Transverse colon (tissue), 4 donors: ENCODE results near the gene ADH1B. TPM values are rescaled to one million over a fixed set of nuclear protein-coding genes. Genes with fewer than 3 reads are reported as not detected.

Experiments
- DNase-seq: peaks from one replicate; pipeline ENCODE4 v3.0.0-alpha.2; 2019
- H3K27ac ChIP-seq, 4 donors: fragments of 200-600 bp; sonication (generic); 2 replicates each; pipeline ENCODE4 v1.5.1; 2016 to 2018; ENCODE audit warnings: inconsistent platforms in 4 of 4
- H3K27me3 ChIP-seq: fragments of 200-600 bp; sonication (generic); 2 replicates; pipeline ENCODE4 v1.5.1; 2017; ENCODE audit warnings: inconsistent platforms
- H3K36me3 ChIP-seq, 4 donors: fragments of 200-600 bp; sonication (generic); 2 replicates each; pipeline ENCODE4 v1.5.1; 2017 to 2019; ENCODE audit warnings: inconsistent platforms in 4 of 4
- H3K4me1 ChIP-seq, 4 donors: fragments of 200-600 bp; sonication (generic); 2 replicates each; pipeline ENCODE4 v1.5.1; 2017 to 2020; ENCODE audit warnings: inconsistent platforms in 4 of 4
- H3K4me3 ChIP-seq, 4 donors: fragments of 200-600 bp; sonication (generic); 1 replicate in 1 of 4; 2 replicates in 3 of 4; pipeline versions ENCODE4 v1.5.1 to v1.6.1; 2017 to 2019; ENCODE audit warnings: inconsistent platforms in 4 of 4
- H3K9me3 ChIP-seq, 2 donors: fragments of 200-600 bp; sonication (generic); 2 replicates each; pipeline ENCODE4 v1.5.1; 2017 to 2019; ENCODE audit warnings: inconsistent platforms in 2 of 2
- CTCF ChIP-seq, 5 experiments: fragments of 200-600 bp in 3 of 5; fragments of 450-650 bp in 2 of 5; sonication (generic) in 3 of 5; IDR thresholded peaks; 1 replicate in 2 of 5; 2 replicates in 3 of 5; pipeline ENCODE4 v1.5.1; 2016 to 2017; ENCODE audit warnings: antibody characterized with exemption in 5 of 5, inconsistent platforms in 3 of 5, mild to moderate bottlenecking in 2 of 5, moderate library complexity in 1 of 5
- EP300 ChIP-seq: sonication (generic); formaldehyde crosslinking; IDR thresholded peaks from one replicate; pipeline ENCODE4 v1.6.1; 2017; ENCODE audit warnings: antibody characterized with exemption, low read depth
- POLR2A ChIP-seq: fragments of 450-650 bp; IDR thresholded peaks from one replicate; pipeline ENCODE4 v1.6.1; 2016; ENCODE audit warnings: antibody characterized with exemption, mild to moderate bottlenecking, moderate library complexity
- POLR2AphosphoS5 ChIP-seq, 3 donors: sonication (generic); formaldehyde crosslinking; IDR thresholded peaks; one replicate each; pipeline ENCODE4 v1.6.1; 2016; ENCODE audit warnings: antibody characterized with exemption in 3 of 3
- WGBS, 2 donors: methylation state at CpG; one replicate each; pipeline ENCODE4 v1.1.5; 2018; ENCODE audit warnings: low coverage in 1 of 2; 5-methylcytosine and 5-hydroxymethylcytosine counted together
- in situ Hi-C, 4 donors: fragments of 200-750 bp; cut with MboI; loops; one replicate each; pipeline versions ENCODE4 v1.15.0 to v1.15.1; 2017; ENCODE audit warnings: low sequenced_read_pairs in 3 of 4, low pct_ligation_motif_present in 1 of 4, low pct_unique_long_range_greater_than_20kb in 1 of 4
- intact Hi-C: fragments of 100-400 bp; cut with DNase I; formaldehyde crosslinking; loops from one replicate; pipeline ENCODE4 v1.15.1; 2023; ENCODE audit warnings: low total_unique reads
- total RNA-seq, 4 donors: library from RNA; depleted of rRNA; stranded (reverse); fragments of >200 nt; gene quantifications; one replicate each; pipeline ENCODE4 v1.1.0, GENCODE V29; 2016

ADH1B gene
- total RNA-seq, 4 donors from 2014 or later, result 64.3 to 318 (median 114) TPM

GRCh38 chr4:99281261-99281660 lies 39.9 kb downstream of the ADH1B start:
- no peaks in the 10 kb centered on the region for H3K9me3 ChIP-seq
- no peak for DNase-seq
- in situ Hi-C loops, result no loop called here
- H3K27me3 ChIP-seq, result no peaks in the 10 kb centered on the region
- H3K4me3 ChIP-seq, result no peak overlapping the region
- no peaks in the 10 kb centered on the region for H3K36me3 ChIP-seq
- WGBS, 2 donors, result 91 to 95% methylated on average over 5 of the region's 5 CpGs
- no peak overlapping the region for H3K27ac ChIP-seq
- no peaks in the 10 kb centered on the region for H3K4me1 ChIP-seq
- intact Hi-C loops, result no loop called here
- TF ChIP-seq CTCF (IDR thresholded peaks at IDR 0.05) (no peak), POLR2A (no peak), POLR2AphosphoS5 (IDR thresholded peaks at IDR 0.05) (no peak)

GRCh38 chr4:99276417-99276816 lies 44.8 kb downstream of the ADH1B start:
- no peaks in the 10 kb centered on the region for H3K36me3 ChIP-seq

GRCh38 chr4:99275885-99276284 lies 45.3 kb downstream of the ADH1B start:
- in situ Hi-C loops (no loop called here), intact Hi-C loops (no loop called here)
- no peak overlapping the region for H3K4me3 ChIP-seq
- no peak for DNase-seq
- 71 to 73% methylated on average over 3 of the region's 3 CpGs for WGBS, 2 donors
- no peak for TF ChIP-seq POLR2A
- H3K27ac ChIP-seq, result no peak overlapping the region
- peaks cover 0 to 7% (median 0%) of the 10 kb centered on the region in 4 donors for H3K4me1 ChIP-seq
- H3K9me3 ChIP-seq, result no peaks in the 10 kb centered on the region
- no peaks in the 10 kb centered on the region for H3K36me3 ChIP-seq
- no peaks in the 10 kb centered on the region for H3K27me3 ChIP-seq

More at GRCh38 chr4:99276417-99276816, 44.8 kb downstream of the ADH1B start:
- TF ChIP-seq EP300 (no peak), POLR2A (no peak), POLR2AphosphoS5 (IDR thresholded peaks at IDR 0.05) (no peak), CTCF (IDR thresholded peaks at IDR 0.05) (no peak)
- Histone ChIP-seq H3K4me1 (peaks cover 0 to 7% (median 0%) of the 10 kb centered on the region in 4 donors), H3K27me3 (no peaks in the 10 kb centered on the region), H3K27ac (no peak overlapping the region), H3K4me3 (no peak overlapping the region), H3K9me3 (no peaks in the 10 kb centered on the region)
- in situ Hi-C loops, result no loop called here
- intact Hi-C loops, result no loop called here
- no peak for DNase-seq
- 45 to 75% methylated on average over 2 of the region's 2 CpGs for WGBS, 2 donors

GRCh38 chr4:99275050-99275449 lies 46.2 kb downstream of the ADH1B start:
- in situ Hi-C loops (no loop called here), intact Hi-C loops (no loop called here)
- H3K27me3 ChIP-seq, result no peaks in the 10 kb centered on the region
- TF ChIP-seq CTCF (IDR thresholded peaks at IDR 0.05), result no peak
- no peak for TF ChIP-seq POLR2A
- no peak overlapping the region for H3K4me3 ChIP-seq
- no peak for DNase-seq
- no peaks in the 10 kb centered on the region for H3K9me3 ChIP-seq
- H3K27ac ChIP-seq, result no peak overlapping the region
- H3K4me1 ChIP-seq, result peaks cover 0 to 7% (median 0%) of the 10 kb centered on the region in 4 donors
- WGBS, 2 donors, result 88 to 93% methylated on average over 5 of the region's 5 CpGs
- H3K36me3 ChIP-seq, result no peaks in the 10 kb centered on the region

- Histone ChIP-seq H3K4me3 (no peak overlapping the region), H3K27me3 (no peaks in the 10 kb centered on the region), H3K4me1 (peaks cover 0 to 7% (median 0%) of the 10 kb centered on the region in 4 donors), H3K9me3 (no peaks in the 10 kb centered on the region), H3K36me3 (no peaks in the 10 kb centered on the region), H3K27ac (no peak overlapping the region)
- TF ChIP-seq CTCF (IDR thresholded peaks at IDR 0.05) (no peak), EP300 (no peak), POLR2A (no peak), POLR2AphosphoS5 (IDR thresholded peaks at IDR 0.05) (no peak)
- DNase-seq, result no peak
- in situ Hi-C loops, result no loop called here
- 59 to 80% methylated on average over 1 to 2 of the region's 2 CpGs for WGBS, 2 donors
- intact Hi-C loops, result no loop called here
Observed at GRCh38 chr4:99273704-99274103, 47.5 kb downstream of the ADH1B start.
